ENCODE results near the gene PLXNA4.

PLXNA4 gene

GRCh38 chr7:132430861-132431822, 145.1 kb downstream of the PLXNA4 start:
- H3K4me3 ChIP-seq (ENCODE audit: low read depth, low read length) = no peak overlapping the region
- no peak for TF ChIP-seq CTCF (IDR thresholded peaks at IDR 0.05; ENCODE audit: insufficient read depth, low read depth, low read length, missing control alignments)
- no peak for DNase-seq (ENCODE audit: low read depth)

DNA sequence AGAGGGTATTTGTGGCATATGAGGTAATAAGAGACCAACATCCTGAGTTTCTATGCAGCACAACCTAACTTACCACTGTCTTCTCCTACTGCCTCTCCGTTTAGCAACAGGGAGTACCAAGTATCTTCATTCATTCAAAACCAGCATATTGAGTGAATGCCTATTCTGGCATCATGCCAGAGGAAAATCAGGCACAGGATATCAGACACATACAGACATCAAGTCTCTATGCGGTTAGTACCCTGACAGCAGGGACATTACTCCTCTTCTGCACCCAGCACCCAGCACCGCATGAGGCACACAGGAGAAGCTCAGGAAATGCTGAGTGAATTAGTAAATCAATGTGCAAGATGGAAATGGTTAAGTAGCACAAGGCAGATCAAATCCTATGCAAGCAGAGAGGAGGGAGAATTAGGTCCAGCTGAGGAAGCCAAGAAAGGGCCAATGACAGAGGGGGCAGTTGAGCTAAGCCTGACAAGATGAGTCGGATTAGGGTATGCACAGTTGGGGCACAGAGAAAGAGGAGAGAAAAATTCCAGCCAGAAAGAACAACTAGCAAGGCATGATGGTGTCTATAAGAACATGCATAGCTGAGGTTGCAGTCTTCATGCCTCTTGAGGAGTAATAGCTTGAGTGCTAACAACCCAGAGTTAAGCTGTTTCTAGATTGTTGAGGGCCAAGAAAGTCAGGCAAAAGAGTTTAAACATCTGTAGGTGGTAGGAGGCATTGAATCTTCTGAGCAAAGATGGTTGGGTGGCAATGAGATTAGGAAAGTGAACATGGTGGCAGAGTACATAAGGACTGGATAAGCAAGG, 146.0 kb downstream of the PLXNA4 start:
- no peak overlapping the region for H3K4me3 ChIP-seq (ENCODE audit: low read depth, low read length)
- TF ChIP-seq CTCF (IDR thresholded peaks at IDR 0.05; ENCODE audit: insufficient read depth, low read depth, low read length, missing control alignments) = no peak
- no peak for DNase-seq (ENCODE audit: low read depth)

GRCh38 chr7:132429181-132429580, 147.1 kb downstream of the PLXNA4 start:
- no peak overlapping the region for H3K4me3 ChIP-seq (ENCODE audit: low read depth, low read length)
- no peak for TF ChIP-seq CTCF (IDR thresholded peaks at IDR 0.05; ENCODE audit: insufficient read depth, low read depth, low read length, missing control alignments)
- no peak for DNase-seq (ENCODE audit: low read depth)

DNA sequence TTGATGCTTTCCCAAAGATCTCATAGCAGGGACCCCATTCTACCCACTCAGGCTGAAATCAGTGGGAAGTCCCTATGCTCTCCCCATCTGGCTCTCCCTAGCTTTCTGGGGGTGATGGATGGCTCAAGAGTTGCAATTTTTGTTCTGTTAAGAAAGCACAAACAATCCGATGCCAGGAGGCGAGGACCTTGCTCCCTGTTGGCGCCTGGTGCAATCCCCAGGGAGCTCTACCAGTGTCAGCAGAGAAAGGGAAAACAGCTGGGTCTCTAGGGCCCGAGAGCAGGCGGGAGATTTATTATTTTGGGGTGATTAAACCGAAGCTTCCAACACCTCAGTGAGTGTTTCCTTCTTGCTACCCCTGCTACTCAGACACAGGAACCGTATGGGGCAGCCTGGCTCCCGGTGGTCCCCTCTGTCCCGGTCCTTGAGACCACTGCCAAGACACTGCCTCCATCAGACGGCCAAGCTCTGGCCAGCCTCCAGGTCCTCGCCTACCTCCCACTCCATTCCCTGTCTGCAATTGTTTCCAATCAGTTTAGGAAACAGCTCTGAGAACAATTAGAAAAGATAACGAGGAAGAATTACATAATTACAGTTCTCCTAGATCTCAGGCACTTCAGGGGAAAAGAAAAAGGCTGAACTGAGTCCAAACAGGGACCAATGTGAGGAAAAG, 147.9 kb downstream of the PLXNA4 start:
- H3K4me3 ChIP-seq (ENCODE audit: low read depth, low read length) = no peak overlapping the region
- DNase-seq (ENCODE audit: low read depth) = no peak
- TF ChIP-seq CTCF (IDR thresholded peaks at IDR 0.05; ENCODE audit: insufficient read depth, low read depth, low read length, missing control alignments) = no peak

GRCh38 chr7:132425942-132426341, 150.3 kb downstream of the PLXNA4 start:
- no peak for TF ChIP-seq CTCF (IDR thresholded peaks at IDR 0.05; ENCODE audit: insufficient read depth, low read depth, low read length, missing control alignments)
- no peak for DNase-seq (ENCODE audit: low read depth)
- no peak overlapping the region for H3K4me3 ChIP-seq (ENCODE audit: low read depth, low read length)

DNA sequence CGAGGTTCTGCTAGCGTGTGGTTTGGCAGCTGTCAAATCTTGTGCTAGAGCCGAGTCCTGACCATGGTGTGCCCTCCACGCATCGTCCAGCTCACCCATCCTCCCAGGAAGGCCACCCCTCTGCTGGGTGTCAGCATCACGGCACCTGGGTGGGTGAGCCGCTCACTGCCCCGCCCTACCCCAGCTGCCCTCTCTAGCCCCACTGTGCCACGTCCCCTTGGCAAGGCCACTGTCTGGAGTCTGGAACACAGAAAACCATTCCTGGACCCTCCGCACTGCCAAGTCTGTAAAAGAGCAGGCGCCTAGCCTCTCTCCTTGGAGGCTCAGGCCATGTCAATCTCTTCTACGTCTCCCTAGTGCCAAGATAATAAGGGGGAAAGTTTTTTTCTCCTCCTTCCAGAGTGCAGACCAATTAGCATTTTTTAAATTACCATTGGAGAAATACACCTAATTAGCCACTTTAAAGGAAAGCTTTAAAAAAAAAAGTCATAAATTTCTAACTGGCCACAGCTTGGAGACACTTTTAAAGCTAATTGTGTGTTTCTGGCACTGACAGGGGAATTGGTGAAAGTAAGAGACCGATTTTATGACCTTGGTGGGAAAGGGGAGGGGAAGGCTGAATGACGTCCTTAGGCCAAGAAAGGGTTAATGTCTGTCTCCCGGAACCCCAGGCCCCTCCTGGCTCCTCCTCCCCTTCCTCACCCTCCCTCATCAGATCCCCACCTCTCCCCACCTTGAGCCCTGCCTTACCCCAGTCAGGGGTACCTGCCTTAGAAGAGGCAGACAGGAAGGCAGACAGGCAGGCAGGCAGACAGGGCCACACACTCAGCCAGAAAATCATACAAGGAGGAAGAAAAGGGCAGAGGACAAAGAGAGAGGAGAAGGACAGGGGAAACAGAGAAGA, 151.2 kb downstream of the PLXNA4 start:
- no peak for DNase-seq (ENCODE audit: low read depth)
- H3K4me3 ChIP-seq (ENCODE audit: low read depth, low read length) = no peak overlapping the region
- no peak for TF ChIP-seq CTCF (IDR thresholded peaks at IDR 0.05; ENCODE audit: insufficient read depth, low read depth, low read length, missing control alignments)

All from GM12865 (cell line).